DOHH2 (cell line): Measurements from ENCODE around the gene LKAAEAR1.

ENCODE experiments used
- H3F3A ChIP-seq: fragments of 200-600 bp; sonication (generic), shearing (Covaris generic); 2 replicates; pipeline ENCODE4 v1.6.0; 2016; ENCODE audit warnings: antibody characterized with exemption, mild to moderate bottlenecking; ENCODE audit not compliant: control insufficient read depth, insufficient read depth
- H3K27ac ChIP-seq: fragments of 200-600 bp; sonication (generic); 2 replicates; pipeline ENCODE4 v1.5.1; 2014; ENCODE audit warnings: low read depth, mild to moderate bottlenecking, low read length, moderate library complexity
- H3K27me3 ChIP-seq: fragments of 200-600 bp; sonication (generic); 2 replicates; pipeline ENCODE4 v1.6.1; 2014; ENCODE audit warnings: mild to moderate bottlenecking, low read length, mixed read lengths; ENCODE audit not compliant: control insufficient read depth
- H3K36me3 ChIP-seq: fragments of 200-600 bp; sonication (generic); 2 replicates; pipeline ENCODE4 v1.6.1; 2014; ENCODE audit warnings: mild to moderate bottlenecking, low read length, moderate library complexity, mixed read lengths; ENCODE audit not compliant: control insufficient read depth
- H3K4me1 ChIP-seq: fragments of 200-600 bp; sonication (generic); 2 replicates; pipeline ENCODE4 v1.6.1; 2014; ENCODE audit warnings: mild to moderate bottlenecking, low read length, mixed read lengths; ENCODE audit not compliant: control insufficient read depth
- H3K4me2 ChIP-seq: fragments of 200-600 bp; sonication (generic); 2 replicates; pipeline ENCODE4 v1.6.0; 2014; ENCODE audit warnings: mild to moderate bottlenecking, low read length, moderate library complexity
- H3K4me3 ChIP-seq: fragments of 200-600 bp; sonication (generic); 2 replicates; pipeline ENCODE4 v1.5.1; 2014; ENCODE audit warnings: mild to moderate bottlenecking, low read length, mixed read lengths
- H3K79me2 ChIP-seq: fragments of 200-600 bp; sonication (generic); 2 replicates; pipeline ENCODE4 v1.6.1; 2014; ENCODE audit warnings: mild to moderate bottlenecking, low read length, mixed read lengths; ENCODE audit not compliant: control insufficient read depth
- H3K9me2 ChIP-seq: fragments of 200-600 bp; sonication (generic); replicated peaks from 2 replicates; pipeline ENCODE4 v1.6.1; 2014; ENCODE audit warnings: mild to moderate bottlenecking, low read length, mixed read lengths; ENCODE audit not compliant: control insufficient read depth
- H3K9me3 ChIP-seq: fragments of 200-600 bp; sonication (generic); 2 replicates; pipeline ENCODE4 v1.6.1; 2014; ENCODE audit warnings: antibody characterized with exemption, low read length, mixed read lengths; ENCODE audit not compliant: control insufficient read depth, insufficient read depth
- H4K20me1 ChIP-seq: fragments of 200-600 bp; sonication (generic); 2 replicates; pipeline ENCODE4 v1.6.0; 2014; ENCODE audit warnings: low read depth, mild to moderate bottlenecking, antibody characterized with exemption, low read length, moderate library complexity; ENCODE audit not compliant: control insufficient read depth, insufficient read depth
- CTCF ChIP-seq: fragments of 200-600 bp; sonication (generic); IDR thresholded peaks from one replicate; pipeline ENCODE4 v1.5.1; 2014; ENCODE audit warnings: antibody characterized with exemption, mild to moderate bottlenecking, low read depth, low read length; ENCODE audit not compliant: poor library complexity, severe bottlenecking
- EZH2phosphoT487 ChIP-seq: fragments of 200-600 bp; sonication (generic); IDR thresholded peaks from 2 replicates; pipeline ENCODE4 v1.6.1; 2017; ENCODE audit warnings: borderline replicate concordance, mild to moderate bottlenecking, antibody characterized with exemption, low read length, moderate library complexity, mixed read lengths

Gene LKAAEAR1

GRCh38 chr20:64096535-64096934 lies 12.3 kb upstream of the LKAAEAR1 start:
- Histone ChIP-seq H3K9me3 (peaks cover 8% of the 10 kb centered on the region; the same call in 1 of the 2 replicates), H3K27me3 (no peaks in the 10 kb centered on the region), H3K79me2 (no peaks in the 10 kb centered on the region)

GRCh38 chr20:64095927-64096326 lies 11.7 kb upstream of the LKAAEAR1 start:
- Histone ChIP-seq H3K79me2 (no peaks in the 10 kb centered on the region), H4K20me1 (no peaks in the 10 kb centered on the region), H3K4me2 (no peak overlapping the region), H3K27ac (no peak overlapping the region), H3K36me3 (no peaks in the 10 kb centered on the region), H3K27me3 (no peaks in the 10 kb centered on the region), H3K9me3 (peaks cover 8% of the 10 kb centered on the region; the same call in 1 of the 2 replicates), H3K4me1 (peaks cover 20% of the 10 kb centered on the region), H3K9me2 (no peaks in the 10 kb centered on the region), H3F3A (peaks cover 4% of the 10 kb centered on the region; the same call in 1 of the 2 replicates), H3K4me3 (no peak overlapping the region)
- TF ChIP-seq EZH2phosphoT487 (no peak), CTCF (no peak)

More at GRCh38 chr20:64096535-64096934, 12.3 kb upstream of the LKAAEAR1 start:
- TF ChIP-seq EZH2phosphoT487 (no peak), CTCF (no peak)
- Histone ChIP-seq H3K27ac (no peak overlapping the region), H3K4me2 (no peak overlapping the region), H4K20me1 (no peaks in the 10 kb centered on the region), H3K9me2 (no peaks in the 10 kb centered on the region), H3F3A (peaks cover 5% of the 10 kb centered on the region; the same call in 1 of the 2 replicates), H3K4me3 (no peak overlapping the region), H3K4me1 (peaks cover 26% of the 10 kb centered on the region), H3K36me3 (no peaks in the 10 kb centered on the region)

- TF ChIP-seq CTCF = no peak
- TF ChIP-seq EZH2phosphoT487 = no peak
- no peaks in the 10 kb centered on the region for H4K20me1 ChIP-seq
- H3K4me2 ChIP-seq = no peak overlapping the region
- no peak overlapping the region for H3K27ac ChIP-seq
- no peak overlapping the region for H3K4me3 ChIP-seq
- H3K9me3 ChIP-seq = peaks cover 8% of the 10 kb centered on the region; the same call in 1 of the 2 replicates
- peaks cover 2% of the 10 kb centered on the region; the same call in 1 of the 2 replicates for H3F3A ChIP-seq
- H3K4me1 ChIP-seq = peaks cover 16% of the 10 kb centered on the region
- H3K79me2 ChIP-seq = no peaks in the 10 kb centered on the region
- H3K9me2 ChIP-seq = no peaks in the 10 kb centered on the region
- no peaks in the 10 kb centered on the region for H3K27me3 ChIP-seq
- H3K36me3 ChIP-seq = no peaks in the 10 kb centered on the region
These were observed 11.3 kb upstream of the LKAAEAR1 start for GRCh38 chr20:64095455-64095854.
